ENCODE measurements around the gene IL37.

IL37 gene

DNA sequence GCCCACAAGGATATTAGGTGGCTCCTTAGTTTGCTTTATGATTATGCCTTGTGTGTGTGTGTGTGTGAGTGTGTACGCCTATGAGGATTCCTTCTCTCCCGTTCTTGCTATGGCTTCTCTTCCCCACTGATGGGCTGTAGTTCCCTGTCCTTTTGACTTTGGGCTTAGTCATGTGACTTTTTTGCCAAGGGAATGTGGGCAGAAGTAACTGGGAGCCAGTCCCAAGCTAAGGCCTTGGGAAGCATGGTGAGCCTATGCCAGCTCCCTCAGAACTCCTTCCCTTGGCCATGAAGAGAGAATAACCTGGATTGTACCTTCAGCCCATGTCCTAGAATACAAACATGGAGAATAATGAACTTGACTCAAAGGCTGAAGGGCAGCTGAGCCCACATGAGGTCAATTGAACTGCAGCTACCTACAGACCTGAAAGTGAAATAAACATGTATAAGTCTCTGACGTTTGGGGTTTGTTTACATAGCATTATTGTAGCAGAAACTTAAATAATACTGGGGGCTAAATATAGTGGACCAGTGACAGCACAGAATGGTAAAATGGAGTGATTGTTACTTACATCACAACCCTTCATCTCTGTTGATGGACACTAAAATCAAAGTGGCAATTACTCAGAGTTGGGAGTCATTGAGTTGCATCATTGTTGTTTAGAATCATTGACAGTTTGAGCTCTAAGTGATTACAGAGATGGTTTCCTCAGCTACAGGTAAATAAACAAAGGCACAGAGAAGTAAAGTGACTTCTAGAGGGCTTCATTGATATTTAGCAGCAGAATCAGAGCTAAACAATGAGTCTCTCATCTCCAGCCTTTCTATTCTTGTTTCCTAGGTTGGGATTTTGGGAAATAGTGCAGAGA is 51.6 kb downstream of the IL37 start:
- no peak for DNase-seq

DNA sequence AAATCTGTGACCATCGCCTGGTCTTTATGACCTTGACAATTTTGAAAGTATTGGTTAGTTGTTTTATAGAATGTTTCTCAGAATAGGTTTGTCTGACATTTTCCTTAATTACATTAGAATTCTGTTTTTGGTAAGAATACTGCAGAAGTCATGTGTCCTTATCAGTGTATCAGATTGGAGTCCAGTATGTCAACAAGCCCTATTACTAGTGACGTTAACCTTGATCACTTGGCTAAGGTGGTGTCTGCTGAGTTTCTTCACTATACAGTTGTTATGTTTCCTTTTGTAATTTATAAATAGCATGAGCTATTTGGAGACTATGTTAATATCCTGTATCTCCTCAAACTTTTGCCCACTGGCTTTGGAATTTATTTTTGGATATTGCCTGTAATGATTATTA is 56.1 kb downstream of the IL37 start:
- DNase-seq: no peak
